ENCODE results near the gene IL13RA2.

Gene IL13RA2

DNA sequence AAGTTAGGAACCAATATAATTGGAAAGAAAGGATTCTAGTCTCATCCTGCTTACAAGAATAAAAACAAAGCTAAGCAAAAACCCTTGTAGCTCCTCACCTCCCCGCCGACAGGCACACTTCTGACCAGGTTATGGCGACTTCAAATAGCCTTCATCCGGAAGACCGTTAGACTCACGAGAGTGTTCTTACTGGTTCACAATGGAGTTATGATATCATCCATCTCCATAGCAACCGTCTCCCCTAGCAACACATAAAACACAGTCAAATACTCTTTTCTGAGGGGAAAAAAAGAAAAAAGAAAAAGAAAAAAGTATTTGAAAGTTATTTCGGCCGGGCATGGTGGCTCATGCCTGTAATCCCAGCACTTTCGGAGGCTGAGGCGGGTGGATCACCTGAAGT is at the start of gene IL13RA2:
Gene IL13RA2 (minus strand): TSS at position 162 of the 400 bp plus-strand sequence. CDS start 347 bp downstream, outside the sequence.
- no peak for DNase-seq (ENCODE audit: low spot score)

DNA sequence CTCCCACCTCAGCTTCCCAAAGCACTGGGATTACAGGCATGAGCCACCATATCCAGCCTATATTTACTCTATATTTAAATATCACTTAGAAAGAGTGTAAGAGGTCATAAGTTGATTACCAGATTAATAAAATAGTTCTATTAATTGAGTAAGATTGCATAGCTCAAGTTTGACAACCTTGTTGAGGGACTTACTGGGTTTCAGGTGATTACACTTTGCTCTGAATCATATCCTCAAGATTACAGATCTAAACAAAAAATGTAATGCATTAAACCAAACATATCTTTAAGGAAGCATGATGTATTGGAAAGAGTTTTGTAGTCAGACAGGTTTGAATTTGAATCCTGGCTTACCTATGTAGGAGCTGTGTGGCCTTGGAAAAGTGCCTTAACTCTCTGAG is 47.9 kb upstream of the IL13RA2 start:
- DNase-seq (ENCODE audit: low spot score), result no peak

GRCh38 chrX:115060013-115060412 is 42.6 kb upstream of the IL13RA2 start:
- DNase-seq (ENCODE audit: low spot score), result no peak

DNA sequence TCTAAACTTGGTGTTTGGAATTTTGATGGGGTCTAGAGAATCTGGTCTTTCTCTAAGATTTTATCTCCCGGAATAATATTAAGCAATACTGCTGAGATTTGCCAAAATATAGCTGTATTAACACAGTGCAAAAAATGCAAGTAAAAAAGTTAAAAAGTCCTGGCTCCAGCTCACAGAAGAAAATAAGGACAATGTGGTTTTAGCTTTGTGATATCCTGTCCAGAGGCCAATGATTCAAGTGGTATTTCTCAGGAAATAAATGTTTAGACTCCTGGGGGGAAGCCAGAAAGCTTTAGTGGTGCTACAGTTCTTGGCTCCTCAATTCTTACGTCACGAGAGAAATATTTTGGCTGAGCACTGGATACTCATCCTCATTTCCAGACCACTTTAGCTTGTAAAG is 40.9 kb upstream of the IL13RA2 start:
- DNase-seq (ENCODE audit: low spot score), result peak; percentile 70

- no peak for DNase-seq (ENCODE audit: low spot score)
Observed at GRCh38 chrX:115054876-115055275, 37.5 kb upstream of the IL13RA2 start.

DNA sequence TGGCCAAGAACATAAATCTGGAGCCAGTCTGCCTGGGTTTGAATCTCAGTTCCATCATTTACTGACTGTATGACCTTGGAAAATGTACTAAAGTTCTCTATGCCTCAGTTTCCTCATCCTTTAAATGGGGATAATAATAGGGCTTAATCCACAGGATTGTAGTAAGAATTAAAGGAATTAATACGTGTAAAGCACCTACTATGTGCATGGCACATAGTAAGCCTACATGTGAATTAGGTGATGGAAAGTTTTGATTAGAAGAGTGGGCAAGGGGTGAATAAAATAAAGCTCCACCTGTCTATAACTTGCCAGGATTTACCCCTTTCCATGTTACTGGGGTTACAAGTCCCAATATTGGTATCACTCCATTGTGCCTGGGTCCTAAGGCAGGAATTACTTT is 35.8 kb upstream of the IL13RA2 start:
- no peak for DNase-seq (ENCODE audit: low spot score)

- DNase-seq (ENCODE audit: low spot score), result no peak
Observed at GRCh38 chrX:115047715-115048114, 30.3 kb upstream of the IL13RA2 start.

DNA sequence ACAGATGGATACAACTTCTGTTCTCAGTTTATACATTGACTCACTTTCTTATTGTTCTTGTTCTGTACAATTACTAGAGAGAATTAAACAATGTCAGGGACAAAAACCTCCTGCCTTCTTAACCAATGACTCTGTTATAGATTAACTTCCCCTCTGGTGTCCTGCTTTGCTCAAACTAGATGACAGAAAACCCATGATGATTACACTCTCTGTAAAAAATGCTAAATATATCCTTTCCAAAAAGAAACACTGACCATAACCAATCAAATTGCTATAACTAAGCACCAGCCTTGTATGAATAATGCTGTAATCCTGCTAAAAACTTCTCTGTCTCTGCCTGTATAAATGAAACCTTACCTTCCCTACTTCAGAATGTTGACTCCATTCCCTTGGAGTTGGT is 29.8 kb upstream of the IL13RA2 start:
- peak; percentile 41 for DNase-seq (ENCODE audit: low spot score)

- DNase-seq (ENCODE audit: low spot score), result no peak
Observed at GRCh38 chrX:115040417-115040816, 23.0 kb upstream of the IL13RA2 start.

DNA sequence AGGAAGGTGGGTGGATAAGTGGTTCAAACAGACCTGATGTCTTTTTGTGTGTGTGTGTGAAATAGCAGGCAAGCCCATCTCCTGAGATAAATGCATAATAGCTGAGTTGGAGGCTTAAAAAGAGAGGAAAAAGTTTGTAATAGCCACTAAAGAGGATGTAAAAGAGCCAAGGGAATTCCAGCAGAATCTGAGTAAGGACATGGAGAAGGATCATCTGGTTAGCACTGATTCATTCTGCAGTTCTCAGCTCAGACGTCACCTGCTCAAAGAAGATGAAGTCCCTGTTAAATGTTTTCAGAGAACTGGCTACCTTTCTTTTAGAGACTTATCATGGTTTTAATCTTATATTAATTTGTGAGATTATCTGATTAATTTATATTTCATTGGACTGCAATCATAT is 21.0 kb upstream of the IL13RA2 start:
- peak; percentile 28 for DNase-seq (ENCODE audit: low spot score)

DNA sequence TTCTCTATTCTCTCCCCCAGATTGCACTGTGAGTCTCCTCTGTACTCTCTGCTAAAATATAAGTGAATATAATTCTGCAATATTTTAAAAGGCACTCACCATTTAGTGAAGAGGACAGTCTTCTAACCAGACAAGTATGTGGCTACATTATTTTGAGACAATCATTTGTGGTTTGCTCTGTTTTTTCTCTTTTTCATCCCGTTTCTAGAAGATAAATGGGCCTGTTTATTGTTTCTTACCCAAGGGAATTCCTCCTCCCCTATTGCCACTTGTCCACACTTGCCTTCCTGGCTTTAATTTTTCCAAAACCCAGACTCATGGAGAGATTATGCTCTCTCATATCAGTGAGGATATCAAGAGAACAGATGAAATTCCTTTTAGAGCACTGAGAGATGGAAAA is 18.6 kb upstream of the IL13RA2 start:
- DNase-seq (ENCODE audit: low spot score), result no peak

DNA sequence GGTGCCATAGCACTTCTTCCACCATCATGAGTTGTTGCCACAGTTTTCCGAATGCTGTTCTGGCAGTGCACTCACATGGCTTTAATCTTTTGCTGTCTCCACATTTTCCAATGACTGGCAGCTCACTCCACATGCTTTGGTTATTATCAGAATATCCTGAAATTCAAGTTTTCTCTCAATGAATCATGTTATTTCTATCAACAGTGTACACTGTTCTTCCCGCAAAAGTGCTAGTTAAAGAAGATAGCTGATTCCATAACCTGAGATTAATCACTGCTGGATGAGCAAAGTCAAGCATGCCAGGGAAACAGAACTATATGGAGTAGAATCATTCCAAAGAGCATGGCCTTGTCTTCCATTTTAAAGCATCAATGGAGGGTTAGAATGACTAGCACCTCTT is 14.6 kb upstream of the IL13RA2 start:
- no peak for DNase-seq (ENCODE audit: low spot score)

DNA sequence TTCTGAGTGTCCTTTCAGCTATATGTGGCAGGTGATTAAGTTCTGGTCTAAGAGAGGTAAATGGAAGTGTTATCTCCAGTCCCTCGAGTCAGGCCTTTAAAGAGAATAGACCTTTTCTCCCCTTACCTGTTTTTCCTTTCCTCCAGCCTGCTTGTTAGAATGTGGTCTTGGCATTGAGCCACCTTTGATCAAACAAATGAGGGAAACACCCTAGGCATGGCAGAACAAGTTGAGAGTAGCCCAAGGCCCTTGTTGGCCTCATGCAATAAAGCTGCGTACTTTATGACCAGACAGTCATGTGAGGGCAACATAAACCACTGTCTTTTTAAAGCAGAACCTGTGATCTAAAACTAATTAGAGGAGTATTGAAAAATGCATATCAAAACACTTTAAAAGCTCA is 13.2 kb upstream of the IL13RA2 start:
- no peak for DNase-seq (ENCODE audit: low spot score)

GRCh38 chrX:115029869-115030570 is 12.6 kb upstream of the IL13RA2 start:
- no peak for DNase-seq (ENCODE audit: low spot score)

GRCh38 chrX:115029440-115029839 is 12.0 kb upstream of the IL13RA2 start:
- no peak for DNase-seq (ENCODE audit: low spot score)

DNA sequence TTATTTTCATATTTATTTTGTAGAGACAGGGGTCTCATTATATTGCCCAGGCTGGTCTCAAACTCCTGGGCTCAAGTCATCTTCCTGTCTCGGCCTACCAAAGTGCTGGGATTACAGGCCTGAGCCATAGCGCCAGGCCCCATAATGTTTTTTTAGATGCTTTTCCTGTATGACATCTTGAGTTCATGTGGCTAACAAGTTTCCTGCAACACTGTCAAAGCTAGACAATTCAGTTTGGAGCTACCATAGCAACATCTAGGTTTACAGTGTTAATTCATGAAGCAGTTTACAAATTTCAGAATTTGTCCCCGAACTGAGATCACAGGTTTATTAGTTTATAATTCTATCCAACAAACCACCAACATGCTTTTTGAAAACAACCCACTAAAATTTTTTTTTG is 6.4 kb upstream of the IL13RA2 start:
- no peak for DNase-seq (ENCODE audit: low spot score)

- peak; percentile 44 for DNase-seq (ENCODE audit: low spot score)
Observed at GRCh38 chrX:115023139-115023538, 5.7 kb upstream of the IL13RA2 start.

DNA sequence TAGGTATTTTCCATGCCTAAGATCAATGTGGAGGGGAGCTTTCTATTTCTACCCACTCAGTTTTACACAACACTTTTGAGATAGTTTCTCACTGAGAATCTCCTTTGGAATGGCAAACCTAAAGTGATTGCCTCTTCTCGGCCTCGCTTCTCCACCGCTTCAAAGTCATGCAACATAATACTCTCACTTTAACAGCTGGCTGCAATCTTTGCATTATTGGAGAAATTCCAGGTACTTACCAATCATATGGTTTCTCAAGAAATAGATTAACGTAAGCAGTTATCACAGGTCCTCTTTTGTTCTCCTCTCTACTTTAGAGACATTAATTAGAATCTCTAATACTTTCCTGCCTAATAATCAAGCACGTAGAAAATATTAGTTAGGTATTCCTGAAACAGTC is 3.7 kb upstream of the IL13RA2 start:
- no peak for DNase-seq (ENCODE audit: low spot score)

DNA sequence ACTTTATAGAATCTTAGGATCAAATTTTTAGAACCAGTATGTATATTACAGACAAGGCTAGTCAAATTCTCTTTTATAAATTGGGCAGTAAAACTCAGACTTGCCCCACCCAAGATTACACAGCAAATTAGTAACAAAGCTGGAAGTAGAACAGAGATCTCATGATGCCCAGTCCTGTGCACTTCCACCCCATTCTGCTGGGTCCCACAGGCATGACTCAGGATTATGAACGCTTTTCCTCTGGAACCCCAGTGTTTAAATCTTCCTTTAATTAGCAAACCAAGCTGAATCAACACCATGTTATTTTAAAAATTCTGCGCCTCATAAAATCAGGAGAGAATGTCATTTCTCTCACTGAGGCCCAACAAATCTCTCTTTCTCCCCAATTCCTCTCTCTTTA is 1.5 kb upstream of the IL13RA2 start:
- peak; percentile 21 for DNase-seq (ENCODE audit: low spot score)

DNA sequence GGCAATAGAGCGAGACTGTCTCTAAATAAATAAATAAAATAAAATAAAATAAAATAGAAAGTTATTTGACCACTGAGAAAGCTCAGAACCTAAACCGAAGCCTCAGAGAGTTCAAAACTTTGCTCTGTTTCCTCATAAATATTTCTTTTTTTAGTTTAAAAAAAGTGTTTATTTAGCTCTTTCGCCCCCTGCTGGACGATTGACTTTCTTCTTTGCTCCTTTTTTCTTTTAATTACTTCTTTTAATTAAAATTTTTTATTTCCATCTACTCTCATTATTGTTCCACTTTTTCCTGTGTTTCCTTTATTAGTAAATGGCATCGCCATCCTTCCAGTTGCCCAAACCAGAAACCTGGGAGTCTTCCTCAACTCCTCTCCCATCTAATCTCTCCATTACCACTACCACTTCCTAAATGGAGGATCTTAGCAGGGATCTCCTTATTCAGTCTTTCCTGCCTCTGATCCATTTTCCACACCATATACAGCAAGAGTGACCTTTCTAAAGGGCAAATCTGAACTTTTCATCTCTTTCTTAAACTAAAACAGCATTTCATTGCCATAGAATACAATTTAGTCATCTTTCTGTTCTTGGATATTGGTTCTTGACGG is 728 bp upstream of the IL13RA2 start:
- no peak for DNase-seq (ENCODE audit: low spot score)

- no peak for DNase-seq (ENCODE audit: low spot score)
Observed at GRCh38 chrX:115013705-115014104, 3.7 kb downstream of the IL13RA2 start.

- no peak for DNase-seq (ENCODE audit: low spot score)
Observed at GRCh38 chrX:115011428-115011827, 6.0 kb downstream of the IL13RA2 start.

GRCh38 chrX:114999906-115000305 is 17.5 kb downstream of the IL13RA2 start:
- DNase-seq (ENCODE audit: low spot score), result no peak

- no peak for DNase-seq (ENCODE audit: low spot score)
Observed at GRCh38 chrX:114997779-114998178, 19.6 kb downstream of the IL13RA2 start.

All from AG08395 (cell line).